ENCODE measurements around the gene CHURC1. TPM values are rescaled to one million over a fixed set of nuclear protein-coding genes. Genes with fewer than 3 reads are reported as not detected.

CHURC1 gene
- total and polyA plus RNA-seq, 2 of the 13 experiments (the other 11 are each of a cell fraction or from before 2014, with no cell fraction given): 41.1 to 74.4 TPM

DNA sequence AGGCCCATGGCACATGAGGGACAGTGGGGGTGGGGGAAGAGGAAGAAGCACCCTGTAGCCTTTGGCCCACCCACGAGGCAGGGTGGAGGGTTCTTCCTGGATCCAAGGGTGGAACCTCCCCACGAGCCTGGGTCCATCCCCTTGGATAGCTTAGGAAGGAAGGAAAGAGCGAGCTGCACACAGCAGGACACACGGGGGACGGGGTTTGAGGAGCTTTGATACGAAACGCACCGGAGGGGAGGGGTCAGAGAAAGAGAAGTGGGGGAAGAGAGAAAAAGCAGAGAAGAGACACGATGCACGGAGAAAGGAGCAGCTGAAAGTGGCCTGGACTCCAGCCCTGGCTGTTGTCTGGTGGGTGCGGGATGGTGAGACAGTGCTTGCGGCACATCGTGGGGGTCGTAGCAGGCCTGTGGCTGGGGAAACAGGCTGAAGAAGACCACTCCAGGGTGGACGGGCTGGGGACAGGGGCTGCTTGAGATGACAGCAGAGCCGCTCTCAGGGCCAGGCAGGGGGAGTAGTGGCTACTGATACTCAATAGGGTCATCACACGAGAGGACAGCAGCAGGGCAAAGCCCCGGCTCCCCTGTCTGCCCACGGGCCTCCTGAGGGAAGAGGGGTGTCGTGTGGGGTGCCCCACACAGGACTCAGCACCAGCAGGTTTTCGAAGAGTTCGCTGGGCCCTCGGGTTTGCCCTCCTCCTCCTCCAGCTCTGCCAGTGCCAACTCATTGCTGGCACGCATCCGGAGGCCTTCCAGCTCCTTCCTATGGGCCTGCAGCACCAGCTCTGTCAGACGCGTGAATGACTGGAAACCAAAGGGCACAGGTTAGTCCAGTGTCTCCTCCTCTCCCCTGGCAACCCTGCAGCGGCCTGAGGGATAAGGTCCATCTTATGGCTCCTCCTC lies 33.7 kb downstream of the CHURC1 start (continued):
- TF ChIP-seq, protein P1, sequence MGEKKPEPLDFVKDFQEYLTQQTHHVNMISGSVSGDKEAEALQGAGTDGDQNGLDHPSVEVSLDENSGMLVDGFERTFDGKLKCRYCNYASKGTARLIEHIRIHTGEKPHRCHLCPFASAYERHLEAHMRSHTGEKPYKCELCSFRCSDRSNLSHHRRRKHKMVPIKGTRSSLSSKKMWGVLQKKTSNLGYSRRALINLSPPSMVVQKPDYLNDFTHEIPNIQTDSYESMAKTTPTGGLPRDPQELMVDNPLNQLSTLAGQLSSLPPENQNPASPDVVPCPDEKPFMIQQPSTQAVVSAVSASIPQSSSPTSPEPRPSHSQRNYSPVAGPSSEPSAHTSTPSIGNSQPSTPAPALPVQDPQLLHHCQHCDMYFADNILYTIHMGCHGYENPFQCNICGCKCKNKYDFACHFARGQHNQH (CRISPR knock-in tag; IDR thresholded peaks at IDR 0.05): 0 out of 2 replicates have a peak, but pooled peaks have one; percentile 20

DNA sequence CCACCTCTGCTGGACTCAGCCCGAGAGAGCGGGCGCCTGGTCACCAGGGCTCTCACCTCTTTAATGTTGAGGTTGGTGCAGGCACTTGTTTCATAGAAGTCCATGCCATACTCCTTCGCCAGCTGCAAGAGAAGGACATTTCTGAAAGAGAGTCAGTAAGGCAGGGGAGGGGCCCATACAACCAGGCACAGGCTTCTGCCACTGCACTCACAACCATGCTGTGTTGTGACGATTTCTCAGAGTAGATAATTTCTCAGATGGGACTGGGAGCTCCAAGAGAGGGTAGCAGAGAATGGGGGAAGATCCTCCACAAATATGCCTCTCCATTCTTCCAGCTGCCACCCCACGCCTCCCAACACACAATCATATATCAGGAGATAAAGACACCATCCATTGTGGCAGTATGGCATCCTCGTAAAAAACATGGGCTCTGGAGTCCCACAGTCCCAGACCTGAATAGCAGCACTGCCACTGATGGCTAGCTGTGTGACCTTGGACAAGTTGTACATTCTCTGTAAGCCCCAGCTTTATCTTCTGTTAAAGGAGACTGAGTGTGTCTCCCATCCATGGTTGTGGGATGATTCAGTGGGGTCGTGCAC lies 34.5 kb downstream of the CHURC1 start:
- FAIRE-seq (peak; percentile 15), ATAC-seq (peak; percentile 55), DNase-seq (ENCODE audit: low spot score) (peak; percentile 35)
- no peak overlapping the region; the same call in 1 of the 2 replicates for H3K9ac ChIP-seq (ENCODE audit: insufficient read depth, low read depth, low read length)
- H3K27me3 ChIP-seq (ENCODE audit: control insufficient read depth in 1 of 2, insufficient read depth in 2 of 2, low read length in 2 of 2): no peaks in the 10 kb centered on the region
- in situ Hi-C loops (cut with HindIII; ENCODE audit: extremely low pct_ligation_motif_present, low pct_unique_long_range_greater_than_20kb): no loop called here
- H3K4me3 ChIP-seq (replicated peaks in 1 of 3; ENCODE audit: insufficient read depth in 1 of 3, low read depth in 2 of 3, low read length in 3 of 3): peak overlapping the region in 1 of 3 experiments; percentile 54; a peak in 3 of 6 replicates
- intact Hi-C loops (cut with micrococcal nuclease; ENCODE audit: unreplicated experiment): no loop called here
- WGBS (ENCODE audit: low lambda C conversion rate): 37% methylated on average over 8 of the region's 8 CpGs
- peak overlapping the region; percentile 78 for H3K4me2 ChIP-seq (ENCODE audit: low read depth, low read length)
- no peaks in the 10 kb centered on the region for H3K9me3 ChIP-seq (ENCODE audit: low read length)
- H3K79me2 ChIP-seq (ENCODE audit: insufficient read depth, low read length): no peaks in the 10 kb centered on the region
- peaks cover 0 to 5% of the 10 kb centered on the region in 2 experiments; a peak in 1 of 5 replicates for H3K36me3 ChIP-seq (replicated peaks in 1 of 2; ENCODE audit: control insufficient read depth in 1 of 2, insufficient read depth in 2 of 2, low read length in 2 of 2)
- H4K20me1 ChIP-seq (ENCODE audit: insufficient read depth, low read length): no peaks in the 10 kb centered on the region
- CTCF ChIA-PET (ENCODE audit: low intra/inter-chr PET ratio, low total read pairs): no interaction called here
- peaks cover 57% of the 10 kb centered on the region for H3K4me1 ChIP-seq (ENCODE audit: insufficient read depth, low read length)
- POLR2A ChIA-PET: interaction anchor here (0.7 to 2.3 kb wide), 9 partner anchors 9 to 38 kb away, joined by 3 to 31 read pairs (median 4); partner anchors contain the start of gene FNTB
- BruUV-seq (replicated peaks): no TSS peak
- no peak overlapping the region for H2AFZ ChIP-seq (ENCODE audit: low read length)
- peak overlapping the region; percentile 79 for H3K27ac ChIP-seq (ENCODE audit: extremely low read length, insufficient read depth, low read length)
- TF ChIP-seq ZZZ3 (CRISPR knock-in tag; IDR thresholded peaks at IDR 0.05; ENCODE audit: borderline replicate concordance) (no peak), MAZ (IDR thresholded peaks at IDR 0.05; ENCODE audit: borderline replicate concordance, low read depth, low read length) (no peak), MAZ (CRISPR knock-in tag; IDR thresholded peaks at IDR 0.05; ENCODE audit: low read depth) (no peak), FOXA1 (IDR thresholded peaks at IDR 0.05) (no peak), FOXA1 (CRISPR knock-in tag; IDR thresholded peaks at IDR 0.05) (no peak), ZNF33A (CRISPR knock-in tag; IDR thresholded peaks at IDR 0.05; ENCODE audit: borderline replicate concordance) (no peak), SOX6 (IDR thresholded peaks at IDR 0.05) (no peak), SOX6 (CRISPR knock-in tag; IDR thresholded peaks at IDR 0.05) (peak; percentile 7; the same call in 1 of the 2 replicates), ZNF335 (CRISPR knock-in tag; IDR thresholded peaks at IDR 0.05) (no peak), KDM5B (CRISPR knock-in tag; IDR thresholded peaks at IDR 0.05; ENCODE audit: borderline replicate concordance) (no peak), POLR2G (IDR thresholded peaks at IDR 0.05; ENCODE audit: low read depth, low read length) (peak; percentile 47; the same call in 1 of the 2 replicates), MIER2 (CRISPR knock-in tag; IDR thresholded peaks at IDR 0.05) (peak; percentile 2; the same call in 1 of the 2 replicates), ZMAT3 (CRISPR knock-in tag; conservative IDR thresholded peaks at IDR 0.05) (peak; percentile 10; the same call in 1 of the 2 replicates), TGIF2 (CRISPR knock-in tag; IDR thresholded peaks at IDR 0.05) (no peak), ASH2L (IDR thresholded peaks at IDR 0.05; ENCODE audit: insufficient read length, low read depth, low read length) (peak; percentile 37), REPIN1 (CRISPR knock-in tag; IDR thresholded peaks at IDR 0.05; ENCODE audit: borderline replicate concordance, low read depth) (0 out of 2 replicates have a peak, but pooled peaks have one; percentile 46), ZNF12 (CRISPR knock-in tag; IDR thresholded peaks at IDR 0.05) (no peak), ZNF235 (CRISPR knock-in tag; IDR thresholded peaks at IDR 0.05; ENCODE audit: borderline replicate concordance) (no peak), EED (CRISPR knock-in tag; IDR thresholded peaks at IDR 0.05) (no peak)
- TF ChIP-seq, protein P2, sequence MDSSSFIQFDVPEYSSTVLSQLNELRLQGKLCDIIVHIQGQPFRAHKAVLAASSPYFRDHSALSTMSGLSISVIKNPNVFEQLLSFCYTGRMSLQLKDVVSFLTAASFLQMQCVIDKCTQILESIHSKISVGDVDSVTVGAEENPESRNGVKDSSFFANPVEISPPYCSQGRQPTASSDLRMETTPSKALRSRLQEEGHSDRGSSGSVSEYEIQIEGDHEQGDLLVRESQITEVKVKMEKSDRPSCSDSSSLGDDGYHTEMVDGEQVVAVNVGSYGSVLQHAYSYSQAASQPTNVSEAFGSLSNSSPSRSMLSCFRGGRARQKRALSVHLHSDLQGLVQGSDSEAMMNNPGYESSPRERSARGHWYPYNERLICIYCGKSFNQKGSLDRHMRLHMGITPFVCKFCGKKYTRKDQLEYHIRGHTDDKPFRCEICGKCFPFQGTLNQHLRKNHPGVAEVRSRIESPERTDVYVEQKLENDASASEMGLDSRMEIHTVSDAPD (CRISPR knock-in tag; IDR thresholded peaks at IDR 0.05): no peak
